HL-60 (cell line): ENCODE results near the gene PPP1R9A.

ENCODE experiments used
- CTCF ChIP-seq: IDR thresholded peaks from one replicate; pipeline ENCODE4 v1.5.1; 2011; ENCODE audit warnings: low read length, control low read depth, inconsistent platforms; ENCODE audit not compliant: insufficient read depth
- GABPA ChIP-seq: IDR thresholded peaks from 2 replicates; pipeline ENCODE4 v1.6.1; 2012; ENCODE audit warnings: low read depth
- POLR2AphosphoS5 ChIP-seq: IDR thresholded peaks from 2 replicates; pipeline ENCODE4 v1.6.1; 2012; ENCODE audit warnings: low read depth
- REST ChIP-seq: IDR thresholded peaks from 2 replicates; pipeline ENCODE4 v1.6.1; 2012; ENCODE audit warnings: low read depth; ENCODE audit not compliant: insufficient replicate concordance

GRCh38 chr7:95320651-95321050 lies 413.3 kb downstream of the PPP1R9A start:
- no peak for TF ChIP-seq CTCF
- no peak for TF ChIP-seq POLR2AphosphoS5
- no peak for TF ChIP-seq GABPA
- no peak for TF ChIP-seq REST
